ENCODE results near the gene RASGEF1B.
"Not testable (repeated sequence)": the region's sequence is repeated elsewhere in the genome, so short reads cannot be mapped to it uniquely, and the experiment has no call there.

RASGEF1B gene

GRCh38 chr4:81432825-81433224, 38.9 kb downstream of the RASGEF1B start:
- no peak for DNase-seq (ENCODE audit: low read depth in 1 of 2, low spot score in 1 of 2)

- no peak for DNase-seq (ENCODE audit: low read depth in 1 of 2, low spot score in 1 of 2)
Observed at GRCh38 chr4:81431971-81432370, 39.7 kb downstream of the RASGEF1B start.

GRCh38 chr4:81429607-81430006, 42.1 kb downstream of the RASGEF1B start:
- no peak for DNase-seq (ENCODE audit: low read depth in 1 of 2, low spot score in 1 of 2)

GRCh38 chr4:81429031-81429430, 42.7 kb downstream of the RASGEF1B start:
- DNase-seq (ENCODE audit: low read depth in 1 of 2, low spot score in 1 of 2), result no peak

GRCh38 chr4:81428002-81428401, 43.7 kb downstream of the RASGEF1B start:
- DNase-seq (ENCODE audit: low read depth in 1 of 2, low spot score in 1 of 2), result no peak

GRCh38 chr4:81427344-81427821, 44.3 kb downstream of the RASGEF1B start:
- no peak for DNase-seq (ENCODE audit: low read depth in 1 of 2, low spot score in 1 of 2)

GRCh38 chr4:81426770-81427289, 44.9 kb downstream of the RASGEF1B start:
- DNase-seq (ENCODE audit: low read depth in 1 of 2, low spot score in 1 of 2), result no peak

- DNase-seq (ENCODE audit: low read depth in 1 of 2, low spot score in 1 of 2), result no peak
Observed at GRCh38 chr4:81424816-81425755, 46.6 kb downstream of the RASGEF1B start.

GRCh38 chr4:81424336-81424735, 47.4 kb downstream of the RASGEF1B start:
- DNase-seq (ENCODE audit: low read depth in 1 of 2, low spot score in 1 of 2), result no peak

GRCh38 chr4:81422595-81422994, 49.1 kb downstream of the RASGEF1B start:
- no peak for DNase-seq (ENCODE audit: low read depth in 1 of 2, low spot score in 1 of 2)

- DNase-seq (ENCODE audit: low read depth in 1 of 2, low spot score in 1 of 2), result no peak
Observed at GRCh38 chr4:81421346-81422218, 50.1 kb downstream of the RASGEF1B start.

- DNase-seq (ENCODE audit: low read depth in 1 of 2, low spot score in 1 of 2), result no peak
Observed at GRCh38 chr4:81418572-81418971, 53.1 kb downstream of the RASGEF1B start.

GRCh38 chr4:81412946-81413495, 58.7 kb downstream of the RASGEF1B start:
- no peak for DNase-seq (ENCODE audit: low read depth in 1 of 2, low spot score in 1 of 2)

- DNase-seq (ENCODE audit: low read depth in 1 of 2, low spot score in 1 of 2), result no peak
Observed at GRCh38 chr4:81410680-81411079, 61.0 kb downstream of the RASGEF1B start.

- DNase-seq (ENCODE audit: low read depth in 1 of 2, low spot score in 1 of 2), result no peak
Observed at GRCh38 chr4:81409836-81410235, 61.9 kb downstream of the RASGEF1B start.

- DNase-seq (ENCODE audit: low read depth in 1 of 2, low spot score in 1 of 2), result no peak
Observed at GRCh38 chr4:81408341-81408740, 63.4 kb downstream of the RASGEF1B start.

- DNase-seq (ENCODE audit: low read depth in 1 of 2, low spot score in 1 of 2), result no peak
Observed at GRCh38 chr4:81407726-81408125, 64.0 kb downstream of the RASGEF1B start.

GRCh38 chr4:81406481-81406880, 65.2 kb downstream of the RASGEF1B start:
- not testable (repeated sequence) for DNase-seq (ENCODE audit: low read depth in 1 of 2, low spot score in 1 of 2)

GRCh38 chr4:81405900-81406401, 65.8 kb downstream of the RASGEF1B start:
- DNase-seq (ENCODE audit: low read depth in 1 of 2, low spot score in 1 of 2), result peak in 1 of 2 donors; percentile 52

- no peak for DNase-seq (ENCODE audit: low read depth in 1 of 2, low spot score in 1 of 2)
Observed at GRCh38 chr4:81404741-81405140, 67.0 kb downstream of the RASGEF1B start.

GRCh38 chr4:81404294-81404693, 67.4 kb downstream of the RASGEF1B start:
- DNase-seq (ENCODE audit: low read depth in 1 of 2, low spot score in 1 of 2), result no peak
